Erythroblast (primary cell): ENCODE data around the gene SPTLC3.

Experiments used
- GATA1 ChIP-seq: IDR thresholded peaks from 2 replicates; pipeline ENCODE4 v1.6.1; 2011; ENCODE audit warnings: low read depth, mild to moderate bottlenecking, control low read depth, low read length, moderate library complexity
- POLR2A ChIP-seq: IDR thresholded peaks from 2 replicates; pipeline ENCODE4 v1.6.1; 2011; ENCODE audit warnings: mild to moderate bottlenecking, low read length

GRCh38 chr20:13207016-13207415 lies 198.2 kb downstream of the SPTLC3 start:
- TF ChIP-seq POLR2A (no peak), GATA1 (no peak)
